SU-DHL-6 (cell line): ENCODE measurements around the gene HOXA10.

Experiments
- H2AFZ ChIP-seq: fragments of 200-600 bp; sonication (generic); 2 replicates; pipeline ENCODE4 v1.6.1; 2014; ENCODE audit warnings: low read depth, mild to moderate bottlenecking, moderate library complexity, mixed read lengths, antibody characterized with exemption, low read length; ENCODE audit not compliant: severe bottlenecking
- H3F3A ChIP-seq: fragments of 200-600 bp; shearing (Covaris generic); 2 replicates; pipeline ENCODE4 v1.6.0; 2016; ENCODE audit warnings: antibody characterized with exemption, mild to moderate bottlenecking; ENCODE audit not compliant: insufficient read depth
- H3K27ac ChIP-seq: fragments of 200-600 bp; sonication (generic); 2 replicates; pipeline ENCODE4 v1.5.1; 2016; ENCODE audit warnings: low read depth, mild to moderate bottlenecking, low read length, moderate library complexity, mixed read lengths
- H3K27me3 ChIP-seq: fragments of 200-600 bp; sonication (generic), shearing (Covaris generic); 2 replicates; pipeline ENCODE4 v1.6.0; 2014; ENCODE audit warnings: mild to moderate bottlenecking, low read length
- H3K36me3 ChIP-seq: fragments of 200-600 bp; sonication (generic); 2 replicates; pipeline ENCODE4 v1.6.1; 2014; ENCODE audit warnings: mild to moderate bottlenecking, low read length, mixed read lengths
- H3K4me2 ChIP-seq: fragments of 300-600, 200-600 bp; shearing (Covaris generic), sonication (generic); 2 replicates; pipeline ENCODE4 v1.6.0; 2014; ENCODE audit warnings: low read length, low read depth, mild to moderate bottlenecking; ENCODE audit not compliant: poor library complexity, severe bottlenecking
- H3K4me3 ChIP-seq: fragments of 200-600 bp; sonication (generic); 2 replicates; pipeline ENCODE4 v1.5.1; 2014; ENCODE audit warnings: antibody characterized with exemption, low read length, mild to moderate bottlenecking, mixed read lengths; ENCODE audit not compliant: insufficient read depth, poor library complexity, severe bottlenecking
- H3K79me2 ChIP-seq: fragments of 200-600 bp; sonication (generic); 2 replicates; pipeline ENCODE4 v1.6.1; 2014; ENCODE audit warnings: mild to moderate bottlenecking, low read length, moderate library complexity; ENCODE audit not compliant: insufficient read depth
- H3K9ac ChIP-seq: fragments of 200-600 bp; sonication (generic); 2 replicates; pipeline ENCODE4 v1.7.0; 2014; ENCODE audit warnings: mild to moderate bottlenecking, low read length
- H3K9me2 ChIP-seq: fragments of 200-600 bp; sonication (generic); replicated peaks from 2 replicates; pipeline ENCODE4 v1.6.1; 2014; ENCODE audit warnings: low read length; ENCODE audit not compliant: insufficient read depth
- H3K9me3 ChIP-seq: fragments of 200-600 bp; sonication (generic); 2 replicates; pipeline ENCODE4 v1.6.1; 2014; ENCODE audit warnings: low read length, mixed read lengths; ENCODE audit not compliant: insufficient read depth
- H4K20me1 ChIP-seq: fragments of 200-600 bp; sonication (generic); 2 replicates; pipeline ENCODE4 v1.6.1; 2014; ENCODE audit warnings: low read depth, mild to moderate bottlenecking, antibody characterized with exemption, low read length, moderate library complexity, mixed read lengths
- CTCF ChIP-seq: fragments of 200-600 bp; sonication (generic); IDR thresholded peaks from one replicate; pipeline ENCODE4 v1.5.1; 2017; ENCODE audit warnings: antibody characterized with exemption, mild to moderate bottlenecking, low read length, moderate library complexity; ENCODE audit not compliant: insufficient read depth, poor library complexity, severe bottlenecking
- EZH2phosphoT487 ChIP-seq: fragments of 200-600 bp; sonication (generic), shearing (Covaris generic); conservative IDR thresholded peaks from 2 replicates; pipeline ENCODE4 v1.6.1; 2018; ENCODE audit warnings: mild to moderate bottlenecking, antibody characterized with exemption, low read length, moderate library complexity, mixed read lengths

Gene HOXA10

DNA sequence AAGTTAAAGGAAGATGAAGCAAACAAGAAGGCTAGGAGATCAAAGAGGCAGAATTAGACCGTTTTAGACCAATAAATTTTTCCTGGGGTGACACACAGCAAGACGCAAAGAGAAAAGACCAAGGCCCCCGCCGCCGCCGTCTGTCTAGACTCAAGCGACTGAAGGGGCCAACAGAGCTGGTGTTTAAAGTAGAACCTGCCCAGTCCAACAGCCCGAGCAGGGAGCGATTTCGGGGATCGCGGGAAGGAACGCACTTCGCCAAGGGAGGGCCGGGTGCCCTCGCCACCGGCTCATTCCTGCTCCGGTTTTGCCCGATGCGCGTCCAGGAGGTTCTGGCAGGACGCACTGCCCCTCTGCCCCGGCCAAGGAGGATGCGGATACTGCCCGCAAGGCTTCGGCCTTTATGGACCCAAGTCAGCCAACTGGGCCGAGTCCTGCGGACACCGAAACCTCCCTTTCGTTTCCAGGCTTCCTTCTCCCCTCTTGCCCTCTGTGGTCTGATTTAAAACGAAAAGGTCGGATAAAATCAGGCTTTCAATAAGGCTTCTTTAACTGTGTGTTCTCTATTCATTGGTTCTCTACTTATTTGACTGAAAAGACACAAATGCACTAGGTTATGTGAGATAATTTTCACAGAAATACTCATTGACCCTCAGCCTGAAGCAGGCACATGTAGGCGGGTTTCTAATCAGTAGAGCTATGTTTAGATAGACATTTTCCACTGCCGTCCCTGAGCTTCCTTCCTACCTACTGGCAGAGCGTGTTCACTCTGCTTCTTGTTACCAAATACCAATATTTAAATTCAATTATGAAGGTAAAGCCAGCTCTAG lies 15.5 kb downstream of the HOXA10 start:
- Histone ChIP-seq H3K4me2 (no peak overlapping the region), H3K36me3 (0 out of 2 replicates have a peak, but pooled peaks cover 4% of the 10 kb centered on the region), H3K9ac (no peak overlapping the region), H3K79me2 (0 out of 2 replicates have a peak, but pooled peaks cover 4% of the 10 kb centered on the region), H3F3A (peaks cover 22% of the 10 kb centered on the region), H3K27ac (no peak overlapping the region), H2AFZ (no peak overlapping the region), H4K20me1 (no peaks in the 10 kb centered on the region), H3K9me3 (no peaks in the 10 kb centered on the region), H3K9me2 (no peaks in the 10 kb centered on the region), H3K27me3 (no peaks in the 10 kb centered on the region), H3K4me3 (no peak overlapping the region)
- TF ChIP-seq EZH2phosphoT487: no peak
- no peak for TF ChIP-seq CTCF

- Histone ChIP-seq H4K20me1 (no peaks in the 10 kb centered on the region), H3K36me3 (0 out of 2 replicates have a peak, but pooled peaks cover 4% of the 10 kb centered on the region), H3F3A (peaks cover 21% of the 10 kb centered on the region), H3K9me2 (no peaks in the 10 kb centered on the region), H3K27ac (no peak overlapping the region), H3K79me2 (0 out of 2 replicates have a peak, but pooled peaks cover 4% of the 10 kb centered on the region), H3K9ac (no peak overlapping the region), H2AFZ (no peak overlapping the region), H3K4me2 (no peak overlapping the region), H3K27me3 (no peaks in the 10 kb centered on the region), H3K9me3 (no peaks in the 10 kb centered on the region), H3K4me3 (no peak overlapping the region)
- TF ChIP-seq EZH2phosphoT487 (no peak), CTCF (no peak)
Observed at GRCh38 chr7:27157702-27158431, 16.3 kb downstream of the HOXA10 start.

- Histone ChIP-seq H4K20me1 (no peaks in the 10 kb centered on the region), H3F3A (peaks cover 17% of the 10 kb centered on the region), H3K9me3 (no peaks in the 10 kb centered on the region), H2AFZ (peak overlapping the region; percentile 77), H3K4me2 (peak overlapping the region; percentile 83), H3K27ac (no peak overlapping the region), H3K36me3 (0 out of 2 replicates have a peak, but pooled peaks cover 4% of the 10 kb centered on the region), H3K4me3 (peak overlapping the region; percentile 69), H3K79me2 (0 out of 2 replicates have a peak, but pooled peaks cover 4% of the 10 kb centered on the region), H3K9ac (peak overlapping the region; percentile 83), H3K27me3 (no peaks in the 10 kb centered on the region), H3K9me2 (no peaks in the 10 kb centered on the region)
- TF ChIP-seq CTCF: no peak
- TF ChIP-seq EZH2phosphoT487: no peak
Observed at GRCh38 chr7:27156916-27157701, 17.0 kb downstream of the HOXA10 start.
